GM13976 (cell line): ENCODE measurements around the gene SPIC.
"Not testable (repeated sequence)": the region's sequence is repeated elsewhere in the genome, so short reads cannot be mapped to it uniquely, and the experiment has no call there.

Experiments used
- DNase-seq: peaks from one replicate; pipeline ENCODE4 v3.0.0; 2012; ENCODE audit warnings: low spot score
- in situ Hi-C: fragments of 300-500 bp; cut with MboI; formaldehyde crosslinking; loops from one replicate; pipeline ENCODE4 v1.12.0; 2022; ENCODE audit warnings: low sequenced_read_pairs, mixed read lengths, inconsistent platforms; ENCODE audit not compliant: unreplicated experiment
- TF ChIP-seq, protein P1 (sequence below): IDR thresholded peaks from 2 replicates; pipeline ENCODE4 v1.5.1; 2012; ENCODE audit warnings: borderline replicate concordance, mild to moderate bottlenecking; ENCODE audit not compliant: insufficient read depth; ENCODE audit errors: extremely low read depth, missing control alignments, control extremely low read depth

Gene SPIC

DNA sequence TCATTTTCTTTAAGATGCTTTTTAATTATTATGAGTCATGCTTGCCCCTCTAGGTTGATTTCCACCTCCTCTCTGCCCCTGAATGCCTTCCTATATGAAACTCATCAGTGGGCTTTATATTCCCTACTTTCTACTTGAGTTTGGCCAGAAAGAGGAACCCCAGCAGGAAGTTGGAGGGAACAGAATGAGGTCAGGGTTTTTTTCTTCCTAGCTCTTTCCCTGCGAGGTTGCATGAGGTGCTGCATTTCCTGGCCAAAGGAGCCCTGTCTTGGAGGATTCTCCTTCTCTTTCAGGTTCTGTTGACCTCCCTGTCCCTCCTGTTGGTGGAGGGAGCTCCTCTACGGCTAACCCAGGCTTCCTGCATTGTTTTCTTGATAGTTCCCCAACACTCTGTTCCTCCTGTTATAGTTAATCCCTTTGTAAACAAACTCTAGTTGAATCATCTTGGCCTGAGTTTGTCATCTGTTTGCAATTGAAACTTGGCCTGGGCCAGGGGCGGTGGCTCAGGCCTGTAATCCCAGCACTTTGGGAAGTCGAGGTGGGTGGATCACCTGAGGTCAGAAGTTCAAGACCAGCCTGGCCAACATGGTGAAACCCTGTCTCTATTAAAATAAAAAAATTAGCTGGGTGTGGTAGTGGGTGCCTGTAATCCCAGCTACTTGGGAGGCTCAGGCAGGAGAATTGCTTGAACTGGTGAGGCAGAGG is 15.3 kb upstream of the SPIC start:
- TF ChIP-seq, protein P1, sequence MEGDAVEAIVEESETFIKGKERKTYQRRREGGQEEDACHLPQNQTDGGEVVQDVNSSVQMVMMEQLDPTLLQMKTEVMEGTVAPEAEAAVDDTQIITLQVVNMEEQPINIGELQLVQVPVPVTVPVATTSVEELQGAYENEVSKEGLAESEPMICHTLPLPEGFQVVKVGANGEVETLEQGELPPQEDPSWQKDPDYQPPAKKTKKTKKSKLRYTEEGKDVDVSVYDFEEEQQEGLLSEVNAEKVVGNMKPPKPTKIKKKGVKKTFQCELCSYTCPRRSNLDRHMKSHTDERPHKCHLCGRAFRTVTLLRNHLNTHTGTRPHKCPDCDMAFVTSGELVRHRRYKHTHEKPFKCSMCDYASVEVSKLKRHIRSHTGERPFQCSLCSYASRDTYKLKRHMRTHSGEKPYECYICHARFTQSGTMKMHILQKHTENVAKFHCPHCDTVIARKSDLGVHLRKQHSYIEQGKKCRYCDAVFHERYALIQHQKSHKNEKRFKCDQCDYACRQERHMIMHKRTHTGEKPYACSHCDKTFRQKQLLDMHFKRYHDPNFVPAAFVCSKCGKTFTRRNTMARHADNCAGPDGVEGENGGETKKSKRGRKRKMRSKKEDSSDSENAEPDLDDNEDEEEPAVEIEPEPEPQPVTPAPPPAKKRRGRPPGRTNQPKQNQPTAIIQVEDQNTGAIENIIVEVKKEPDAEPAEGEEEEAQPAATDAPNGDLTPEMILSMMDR = no peak
- in situ Hi-C loops = no loop called here
- no peak for DNase-seq

DNA sequence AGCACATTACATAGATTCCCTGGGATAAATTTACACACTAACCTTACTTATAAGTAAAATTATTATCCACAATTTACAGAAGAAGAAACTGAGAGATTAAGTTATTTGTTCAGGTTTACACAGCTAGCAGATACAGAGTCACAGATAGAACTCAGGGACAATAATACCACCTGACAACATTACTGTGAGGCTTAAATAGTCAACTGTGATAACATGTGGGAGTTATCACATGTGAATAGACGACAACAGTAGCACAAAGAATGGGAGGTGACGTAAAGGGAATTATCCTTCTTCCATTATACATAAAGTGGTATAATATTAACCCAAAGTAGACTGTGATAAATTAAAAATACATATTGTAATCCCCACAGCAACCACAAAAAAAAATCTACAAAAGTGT is 6.2 kb upstream of the SPIC start:
- TF ChIP-seq, protein P1 = no peak
- DNase-seq = no peak
- in situ Hi-C loops = no loop called here

DNA sequence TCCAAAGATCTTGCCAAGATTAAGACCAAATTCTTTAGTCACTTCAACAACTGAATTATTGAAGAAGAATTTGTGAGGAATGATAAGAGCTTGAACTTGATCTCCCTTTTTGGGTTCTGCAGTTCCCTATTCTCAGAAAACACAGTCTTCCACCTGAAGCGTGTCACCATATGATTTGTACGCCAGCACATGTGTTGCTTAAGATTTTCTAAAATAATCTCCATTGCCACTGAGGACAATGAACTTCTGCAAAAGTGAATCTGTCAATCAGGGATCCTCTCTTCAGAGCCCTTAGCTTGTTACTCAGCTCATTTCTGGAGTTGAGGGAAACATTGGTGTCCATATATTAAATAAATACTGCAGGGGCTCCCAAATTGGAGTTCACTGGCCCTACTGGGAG is 4.2 kb upstream of the SPIC start:
- DNase-seq = no peak
- TF ChIP-seq, protein P1 = no peak
- in situ Hi-C loops = no loop called here

DNA sequence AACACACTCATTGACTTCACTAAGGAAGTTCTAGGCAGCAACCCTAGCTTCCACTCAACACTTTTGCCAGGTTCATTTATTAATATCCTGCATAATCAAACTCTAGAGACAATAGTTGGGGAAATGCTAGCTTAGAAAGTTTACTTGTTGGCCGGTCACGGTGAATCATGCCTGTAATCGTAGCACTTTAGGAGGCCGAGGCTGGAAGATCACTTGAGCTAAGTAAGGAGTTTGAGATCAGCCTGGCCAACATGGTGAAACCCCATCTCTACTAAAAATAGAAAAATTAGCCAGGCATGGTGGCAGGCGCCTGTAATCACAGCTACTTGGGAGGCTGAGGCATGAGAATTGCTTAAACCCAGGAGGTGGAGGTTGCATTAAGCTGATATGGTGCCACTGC is 3.3 kb upstream of the SPIC start:
- DNase-seq, in situ Hi-C loops: not testable (repeated sequence)

DNA sequence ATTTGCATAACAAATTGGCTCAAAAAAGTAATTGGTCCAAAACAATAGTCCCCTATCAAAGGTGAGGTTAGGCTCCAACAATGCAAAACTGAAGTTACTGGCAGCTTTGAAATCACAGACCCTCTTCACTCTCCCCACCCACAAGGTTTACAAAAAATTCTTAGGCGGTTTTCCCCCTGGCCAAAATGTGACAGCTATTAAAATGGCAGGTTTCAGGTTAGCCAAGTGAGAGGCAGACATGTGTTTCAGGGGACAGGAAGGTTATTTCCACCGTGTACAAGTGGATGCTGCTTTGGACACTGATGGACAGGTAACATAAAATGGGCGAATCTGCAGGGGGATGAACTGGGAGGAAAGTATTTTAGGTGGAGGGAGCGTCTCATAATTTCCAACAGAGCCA is 888 bp upstream of the SPIC start:
- in situ Hi-C loops = no loop called here
- TF ChIP-seq, protein P1 = no peak
- peak; percentile 23 for DNase-seq

DNA sequence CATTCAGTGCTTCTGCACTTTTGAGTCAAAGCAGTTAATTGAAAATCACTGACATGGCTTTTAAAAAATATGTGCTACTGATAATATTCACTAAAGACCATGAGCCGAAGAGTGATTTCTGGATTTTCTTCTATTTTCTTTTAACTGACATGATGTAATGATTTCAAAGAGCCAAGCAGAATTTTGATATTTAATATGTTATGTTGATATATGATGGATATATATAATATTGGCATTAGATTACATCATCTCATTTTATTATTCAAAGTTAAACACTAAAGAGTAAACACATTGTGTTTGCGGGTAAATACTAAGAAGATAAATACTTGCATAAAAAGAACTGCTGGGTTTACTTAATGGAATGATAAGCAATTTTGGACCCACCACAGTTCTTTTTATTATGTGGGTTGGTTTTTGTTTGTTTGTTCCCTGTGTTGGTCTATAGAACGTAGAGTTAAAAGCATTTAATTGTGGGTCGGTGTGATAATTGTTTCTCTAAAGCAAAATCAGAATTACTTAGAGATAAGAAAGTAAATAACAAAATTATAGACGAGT is 692 bp downstream of the SPIC start:
- in situ Hi-C loops = no loop called here
- DNase-seq = no peak
- TF ChIP-seq, protein P1 = no peak

DNA sequence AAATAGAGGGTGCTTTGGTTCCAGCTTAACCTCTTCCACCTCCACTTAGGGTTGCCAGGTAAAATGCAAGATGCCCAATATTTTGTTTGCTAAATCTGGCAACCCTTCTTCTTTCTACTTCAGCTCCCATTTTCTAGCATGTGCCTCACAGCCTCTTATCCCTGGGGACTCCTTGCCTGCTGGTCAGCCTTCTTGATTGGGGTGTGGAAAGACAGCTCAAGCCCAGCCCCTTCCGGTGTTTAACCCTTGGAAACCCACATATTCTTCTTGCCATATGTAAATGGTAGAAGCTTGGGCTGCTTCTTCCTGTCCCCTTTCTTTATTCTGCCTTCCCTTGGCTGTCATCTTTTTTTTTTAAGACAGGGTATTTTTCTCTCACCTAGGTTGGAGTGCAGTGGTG is 5.7 kb downstream of the SPIC start:
- in situ Hi-C loops = no loop called here
- no peak for DNase-seq
- TF ChIP-seq, protein P1 = no peak
